Ovary (tissue), 9 donors: ENCODE data around the gene OR6C65. TPM values are rescaled to one million over a fixed set of nuclear protein-coding genes. Genes with fewer than 3 reads are reported as not detected.

Source experiments
- DNase-seq, 5 donors: peaks; one replicate each; pipeline ENCODE4 v3.0.0-alpha.2; 2019 to 2020
- H3K27ac ChIP-seq, 2 donors: fragments of 200-600 bp; one replicate each; pipeline versions ENCODE4 v1.5.1 to v1.8.0; 2019 to 2022
- H3K27me3 ChIP-seq: fragments of 200-600 bp; one replicate; pipeline ENCODE4 v1.8.0; 2022
- H3K36me3 ChIP-seq: fragments of 200-600 bp; sonication (generic); one replicate; pipeline ENCODE4 v1.5.1; 2019
- H3K4me1 ChIP-seq: one replicate; pipeline ENCODE4 v1.8.1; 2013; ENCODE audit warnings: mild to moderate bottlenecking, moderate library complexity; ENCODE audit not compliant: insufficient read depth
- H3K4me3 ChIP-seq: fragments of 200-600 bp; sonication (generic); one replicate; pipeline ENCODE4 v1.5.1; 2017
- H3K9me3 ChIP-seq, 2 donors: fragments of 200-600 bp in 1 of 2; sonication (generic) in 1 of 2; one replicate each; pipeline versions ENCODE4 v1.5.1 to v1.8.1; 2013 to 2019; ENCODE audit warnings: mild to moderate bottlenecking in 1 of 2, moderate library complexity in 1 of 2
- CTCF ChIP-seq, 3 donors: fragments of 450-650 bp in 2 of 3; fragments of 200-600 bp in 1 of 3; IDR thresholded peaks; one replicate each; pipeline versions ENCODE4 v1.5.1 to v1.8.0; 2016 to 2022; ENCODE audit warnings: antibody characterized with exemption in 3 of 3, mild to moderate bottlenecking in 1 of 3
- EP300 ChIP-seq: sonication (generic); formaldehyde crosslinking; IDR thresholded peaks from one replicate; pipeline ENCODE4 v1.6.1; 2017; ENCODE audit warnings: antibody characterized with exemption
- POLR2A ChIP-seq: fragments of 450-650 bp; IDR thresholded peaks from one replicate; pipeline ENCODE4 v1.6.1; 2017; ENCODE audit warnings: antibody characterized with exemption, mild to moderate bottlenecking, moderate library complexity
- intact Hi-C, 4 donors: fragments of 100-400 bp; cut with DNase I; formaldehyde crosslinking; loops; one replicate each; pipeline versions ENCODE4 v1.11.0 to v1.15.1; 2022 to 2023
- polyA plus RNA-seq, 2 donors: library from polyadenylated mRNA; stranded (reverse); fragments of 200-250 nt in 1 of 2; fragments of 350-450 nt in 1 of 2; fragmentation: Illumina TruSeq in 1 of 2; extraction: RNeasy Lipid Tissue Mini Kit (QIAGEN cat#74804) in 1 of 2; gene quantifications; one replicate each; pipeline ENCODE4 v1.2.3, GENCODE V29; 2013 to 2014
- total RNA-seq, 7 donors: library from RNA; depleted of rRNA in 2 of 7; stranded (reverse); fragments of >200 nt in 2 of 7; fragmentation: NEBNext Ultra II Directional in 3 of 7; extraction: Animal tissue kit (Norgen Biotek cat#: 25700) in 3 of 7; gene quantifications; one replicate each; pipeline versions ENCODE4 v1.1.0 to v1.2.4, GENCODE V29; 2016 to 2023
- donor health status: DM: no; HTN: no; CAD: no; lungs with moderate emphysema.
- donor health status: DM: no; HTN: no; CAD: no.
- donor health status: Bipolar disorder and iron deficiency.
- donor health status: DM: yes; HTN: yes; CAD: no.
- donor health status: DM: no; HTN: no; CAD: no.
- donor health status: DM: yes; HTN: yes; CAD: no.

Gene OR6C65
- total and polyA plus RNA-seq, 9 donors: not detected

DNA sequence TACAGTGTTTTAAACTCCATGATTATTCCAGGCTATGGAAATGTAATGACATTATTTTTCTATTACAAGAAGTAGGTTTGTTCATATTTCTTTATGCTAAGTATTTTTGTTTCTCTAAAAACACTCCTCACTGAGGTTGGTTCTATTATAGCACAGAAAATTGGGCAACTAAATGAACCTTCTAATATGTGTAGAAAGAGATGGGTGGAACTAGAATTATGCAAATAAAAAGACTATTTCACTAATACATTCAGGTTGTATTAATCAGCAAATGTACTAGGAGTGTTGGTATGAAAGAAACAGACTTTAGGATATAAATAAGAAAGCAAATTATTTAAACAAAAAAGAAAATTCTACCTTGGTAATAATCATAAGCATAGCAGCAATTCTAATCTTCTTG, 48.5 kb downstream of the OR6C65 start:
- DNase-seq: no peak
- Histone ChIP-seq H3K27ac (no peak overlapping the region), H3K4me1 (no peaks in the 10 kb centered on the region), H3K4me3 (no peak overlapping the region), H3K27me3 (no peaks in the 10 kb centered on the region), H3K36me3 (no peaks in the 10 kb centered on the region), H3K9me3 (no peaks in the 10 kb centered on the region)
- intact Hi-C loops: no loop called here
- TF ChIP-seq EP300 (no peak), POLR2A (no peak), CTCF (IDR thresholded peaks at IDR 0.05) (no peak)

Other genes starting within 250 kb of the OR6C65 start
- gene OR10A7, start 179.5 kb upstream of the OR6C65 start, total RNA-seq: not detected
- not detected for gene OR10A7, start 179.5 kb upstream of the OR6C65 start, polyA plus RNA-seq
- gene OR6C74, start 155.9 kb upstream of the OR6C65 start, total RNA-seq: not detected
- not detected for gene OR6C74, start 155.9 kb upstream of the OR6C65 start, polyA plus RNA-seq
- gene OR6C6, start 104.0 kb upstream of the OR6C65 start, total RNA-seq: not detected
- gene OR6C6, start 104.0 kb upstream of the OR6C65 start, polyA plus RNA-seq: not detected
- not detected for gene OR6C1, start 86.2 kb upstream of the OR6C65 start, total RNA-seq
- gene OR6C1, start 86.2 kb upstream of the OR6C65 start, polyA plus RNA-seq: not detected
- gene OR6C3, start 69.8 kb upstream of the OR6C65 start, total RNA-seq: not detected
- not detected for gene OR6C3, start 69.8 kb upstream of the OR6C65 start, polyA plus RNA-seq
- not detected for gene OR6C75, start 37.6 kb upstream of the OR6C65 start, total RNA-seq
- gene OR6C75, start 37.6 kb upstream of the OR6C65 start, polyA plus RNA-seq: not detected
- gene OR6C76, start 25.7 kb downstream of the OR6C65 start, total RNA-seq: not detected
- not detected for gene OR6C76, start 25.7 kb downstream of the OR6C65 start, polyA plus RNA-seq
- not detected for gene OR6C2, start 43.5 kb downstream of the OR6C65 start, total RNA-seq
- not detected for gene OR6C2, start 43.5 kb downstream of the OR6C65 start, polyA plus RNA-seq
- not detected for gene OR6C70, start 69.6 kb downstream of the OR6C65 start, total RNA-seq
- gene OR6C70, start 69.6 kb downstream of the OR6C65 start, polyA plus RNA-seq: not detected
- gene OR6C68, start 91.8 kb downstream of the OR6C65 start, total RNA-seq: not detected
- not detected for gene OR6C68, start 91.8 kb downstream of the OR6C65 start, polyA plus RNA-seq
- gene OR6C4, start 149.1 kb downstream of the OR6C65 start, total RNA-seq: not detected
- gene OR6C4, start 149.1 kb downstream of the OR6C65 start, polyA plus RNA-seq: not detected
- not detected for gene OR2AP1, start 171.9 kb downstream of the OR6C65 start, total RNA-seq
- not detected for gene OR2AP1, start 171.9 kb downstream of the OR6C65 start, polyA plus RNA-seq
- not detected for gene OR10P1, start 236.4 kb downstream of the OR6C65 start, total RNA-seq
- gene OR10P1, start 236.4 kb downstream of the OR6C65 start, polyA plus RNA-seq: not detected